ENCODE data around the gene ZNF536. TPM values are rescaled to one million over a fixed set of nuclear protein-coding genes. Genes with fewer than 3 reads are reported as not detected.

ZNF536 gene
- total RNA-seq, 1 experiment from 2014 or later: 2.9 TPM

- TF ChIP-seq CTCF (conservative IDR thresholded peaks at IDR 0.05; ENCODE audit: low read depth, low read length): no peak
- H3K27me3 ChIP-seq (replicated peaks; ENCODE audit: insufficient read depth, low read depth, low read length, poor library complexity): no peaks in the 10 kb centered on the region
- no TSS peak for BruUV-seq (replicated peaks)
- ChIA-PET POLR2A (ENCODE audit: low non-redundant PET) (interaction anchor here (0.6 kb wide), 1 partner anchor 245 kb away, joined by 3 read pairs; no protein-coding TSS in a partner anchor), CTCF (no interaction called here)
- intact Hi-C loops (cut with micrococcal nuclease; ENCODE audit: unreplicated experiment): no loop called here
- H3K9me3 ChIP-seq (ENCODE audit: low read depth, low read length, poor library complexity, severe bottlenecking): no peaks in the 10 kb centered on the region
- no peaks in the 10 kb centered on the region for H3K4me1 ChIP-seq (ENCODE audit: insufficient read depth, low read length, poor library complexity, severe bottlenecking)
- no peaks in the 10 kb centered on the region for H3K36me3 ChIP-seq (ENCODE audit: insufficient read depth, low read length, poor library complexity, severe bottlenecking)
- DNase-seq (ENCODE audit: low spot score): no peak
- H3K4me3 ChIP-seq (ENCODE audit: low read depth, low read length, poor library complexity, severe bottlenecking): no peak overlapping the region
- no peak overlapping the region for H3K27ac ChIP-seq (ENCODE audit: low read depth, low read length, poor library complexity, severe bottlenecking)
These were observed 4.8 kb upstream of the ZNF536 start for GRCh38 chr19:30367421-30367820.

GRCh38 chr19:30369833-30370232, 2.4 kb upstream of the ZNF536 start:
- intact Hi-C loops (cut with micrococcal nuclease; ENCODE audit: unreplicated experiment): no loop called here
- H3K4me1 ChIP-seq (ENCODE audit: insufficient read depth, low read length, poor library complexity, severe bottlenecking): peaks cover 6% of the 10 kb centered on the region
- ChIA-PET POLR2A (ENCODE audit: low non-redundant PET) (no interaction called here), CTCF (no interaction called here)
- H3K27me3 ChIP-seq (replicated peaks; ENCODE audit: insufficient read depth, low read depth, low read length, poor library complexity): peaks cover 5% of the 10 kb centered on the region
- no TSS peak for BruUV-seq (replicated peaks)
- TF ChIP-seq EZH2 (IDR thresholded peaks at IDR 0.05; ENCODE audit: borderline replicate concordance, low read depth, low read length, poor library complexity, severe bottlenecking): no peak
- no peak for TF ChIP-seq CTCF (conservative IDR thresholded peaks at IDR 0.05; ENCODE audit: low read depth, low read length)
- DNase-seq (ENCODE audit: low spot score): no peak
- no peak overlapping the region for H3K4me3 ChIP-seq (ENCODE audit: low read depth, low read length, poor library complexity, severe bottlenecking)
- H3K36me3 ChIP-seq (ENCODE audit: insufficient read depth, low read length, poor library complexity, severe bottlenecking): no peaks in the 10 kb centered on the region
- H3K9me3 ChIP-seq (ENCODE audit: low read depth, low read length, poor library complexity, severe bottlenecking): no peaks in the 10 kb centered on the region
- no peak overlapping the region for H3K27ac ChIP-seq (ENCODE audit: low read depth, low read length, poor library complexity, severe bottlenecking)

- TF ChIP-seq CTCF (conservative IDR thresholded peaks at IDR 0.05; ENCODE audit: low read depth, low read length) (no peak), EZH2 (IDR thresholded peaks at IDR 0.05; ENCODE audit: borderline replicate concordance, low read depth, low read length, poor library complexity, severe bottlenecking) (no peak)
- intact Hi-C loops (cut with micrococcal nuclease; ENCODE audit: unreplicated experiment): no loop called here
- Histone ChIP-seq H3K4me1 (ENCODE audit: insufficient read depth, low read length, poor library complexity, severe bottlenecking) (peaks cover 6% of the 10 kb centered on the region), H3K9me3 (ENCODE audit: low read depth, low read length, poor library complexity, severe bottlenecking) (no peaks in the 10 kb centered on the region), H3K27ac (ENCODE audit: low read depth, low read length, poor library complexity, severe bottlenecking) (no peak overlapping the region), H3K27me3 (replicated peaks; ENCODE audit: insufficient read depth, low read depth, low read length, poor library complexity) (peaks cover 5% of the 10 kb centered on the region), H3K4me3 (ENCODE audit: low read depth, low read length, poor library complexity, severe bottlenecking) (no peak overlapping the region), H3K36me3 (ENCODE audit: insufficient read depth, low read length, poor library complexity, severe bottlenecking) (no peaks in the 10 kb centered on the region)
- no TSS peak for BruUV-seq (replicated peaks)
- POLR2A ChIA-PET (ENCODE audit: low non-redundant PET): no interaction called here
- CTCF ChIA-PET: no interaction called here
- DNase-seq (ENCODE audit: low spot score): no peak
These were observed 885 bp upstream of the ZNF536 start for GRCh38 chr19:30371161-30371836.
